Activated CD8-positive, alpha-beta T cell treated with anti-CD3 and anti-CD28 coated beads for 36 hours (primary cell): ENCODE results near the gene AP1B1. TPM values are rescaled to one million over a fixed set of nuclear protein-coding genes. Genes with fewer than 3 reads are reported as not detected.

Experiments used
- ATAC-seq: fragments of 200-7000 bp; cut with Tn5 transposase; one replicate; pipeline ENCODE4 v1.10.0; 2021; ENCODE audit warnings: mild to moderate bottlenecking, moderate library complexity
- CTCF ChIA-PET: fragments of 350-600 bp; sonication (Branson Sonifier 250); formaldehyde crosslinking; loops from one replicate; lab custom pipeline; 2021; ENCODE audit warnings: antibody characterized with exemption; lab: Charles Lee
- POLR2A ChIA-PET: fragments of 350-600 bp; sonication (Branson Sonifier 250); formaldehyde crosslinking; loops from one replicate; lab custom pipeline; 2021; ENCODE audit warnings: antibody characterized with exemption; lab: Charles Lee
- DNase-seq: peaks from one replicate; pipeline ENCODE4 v3.0.0-alpha.2; 2020
- H3K27ac Mint-ChIP-seq: one replicate; pipeline ENCODE4 v1.8.0; 2021; ENCODE audit warnings: mild to moderate bottlenecking, mixed read lengths
- H3K27me3 Mint-ChIP-seq: one replicate; pipeline ENCODE4 v1.8.0; 2021; ENCODE audit warnings: mixed read lengths
- H3K36me3 Mint-ChIP-seq: one replicate; pipeline ENCODE4 v1.8.0; 2021; ENCODE audit warnings: low read depth, mixed read lengths
- H3K4me1 Mint-ChIP-seq: one replicate; pipeline ENCODE4 v1.8.0; 2021; ENCODE audit warnings: low read depth, mixed read lengths
- H3K4me3 Mint-ChIP-seq: one replicate; pipeline ENCODE4 v1.8.0; 2021; ENCODE audit warnings: mild to moderate bottlenecking, moderate library complexity, mixed read lengths
- H3K9me3 Mint-ChIP-seq: one replicate; pipeline ENCODE4 v1.8.0; 2021; ENCODE audit warnings: mixed read lengths
- intact Hi-C: fragments of 100-400 bp; cut with micrococcal nuclease; formaldehyde crosslinking; loops from one replicate; pipeline ENCODE4 v1.10.0; 2022
- total RNA-seq, 2 experiments: library from RNA; stranded (reverse); gene quantifications; one replicate each; pipeline ENCODE4 v1.2.3, GENCODE V29; 2021
- TF ChIP-seq, protein P1 (sequence below): fragments of 200-600 bp; IDR thresholded peaks from one replicate; pipeline ENCODE4 v1.8.0; 2022; ENCODE audit warnings: antibody characterized with exemption, mild to moderate bottlenecking

The AP1B1 gene
- total RNA-seq, 2 experiments from 2014 or later, result 57.5 to 59.0 TPM

DNA sequence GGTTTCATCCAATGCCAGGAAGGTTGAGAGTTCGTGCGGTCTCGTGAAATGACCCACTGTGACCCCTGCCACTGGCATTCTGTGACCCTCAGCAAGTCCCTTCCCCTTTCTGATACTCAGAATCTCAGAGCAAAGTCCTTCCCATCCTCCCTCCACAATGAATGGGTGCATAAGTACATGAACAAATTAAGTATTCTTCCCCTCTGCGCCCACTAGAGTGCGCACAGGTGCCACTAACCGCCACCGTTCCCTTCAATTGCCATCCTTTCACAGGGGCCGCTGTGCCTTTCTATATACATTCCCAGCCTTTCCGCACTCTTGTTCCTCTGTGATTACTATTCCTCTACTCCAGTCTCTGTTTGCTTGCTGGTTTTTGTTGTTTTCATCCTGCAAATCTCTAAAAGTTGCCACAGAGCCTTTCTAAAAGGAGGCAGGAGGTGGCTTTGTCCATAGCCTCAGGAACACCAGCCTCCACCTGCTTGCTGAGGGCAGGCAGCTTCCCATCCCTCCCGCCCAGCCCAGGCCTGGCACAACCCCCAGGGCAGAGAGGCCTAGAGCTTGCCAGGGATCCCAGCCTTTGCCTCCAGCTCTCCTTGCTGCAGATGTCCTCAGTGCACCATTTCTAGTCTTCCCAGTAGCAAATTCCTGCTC, 6.7 kb upstream of the AP1B1 start:
- POLR2A ChIA-PET, result no interaction called here
- intact Hi-C loops, result no loop called here
- ATAC-seq (peak; percentile 99), DNase-seq (peak; percentile 81)
- peaks cover 4% of the 10 kb centered on the region for H3K4me1 Mint-ChIP-seq
- no peaks in the 10 kb centered on the region for H3K9me3 Mint-ChIP-seq
- H3K36me3 Mint-ChIP-seq, result no peaks in the 10 kb centered on the region
- H3K27ac Mint-ChIP-seq, result no peak overlapping the region
- CTCF ChIA-PET, result interaction anchor here (0.8 to 2.5 kb wide), 9 partner anchors 18 to 696 kb away, joined by 3 to 6 read pairs (median 3); partner anchors contain the start of gene THOC5
- no peak overlapping the region for H3K4me3 Mint-ChIP-seq
- no peaks in the 10 kb centered on the region for H3K27me3 Mint-ChIP-seq
- TF ChIP-seq, protein P1, sequence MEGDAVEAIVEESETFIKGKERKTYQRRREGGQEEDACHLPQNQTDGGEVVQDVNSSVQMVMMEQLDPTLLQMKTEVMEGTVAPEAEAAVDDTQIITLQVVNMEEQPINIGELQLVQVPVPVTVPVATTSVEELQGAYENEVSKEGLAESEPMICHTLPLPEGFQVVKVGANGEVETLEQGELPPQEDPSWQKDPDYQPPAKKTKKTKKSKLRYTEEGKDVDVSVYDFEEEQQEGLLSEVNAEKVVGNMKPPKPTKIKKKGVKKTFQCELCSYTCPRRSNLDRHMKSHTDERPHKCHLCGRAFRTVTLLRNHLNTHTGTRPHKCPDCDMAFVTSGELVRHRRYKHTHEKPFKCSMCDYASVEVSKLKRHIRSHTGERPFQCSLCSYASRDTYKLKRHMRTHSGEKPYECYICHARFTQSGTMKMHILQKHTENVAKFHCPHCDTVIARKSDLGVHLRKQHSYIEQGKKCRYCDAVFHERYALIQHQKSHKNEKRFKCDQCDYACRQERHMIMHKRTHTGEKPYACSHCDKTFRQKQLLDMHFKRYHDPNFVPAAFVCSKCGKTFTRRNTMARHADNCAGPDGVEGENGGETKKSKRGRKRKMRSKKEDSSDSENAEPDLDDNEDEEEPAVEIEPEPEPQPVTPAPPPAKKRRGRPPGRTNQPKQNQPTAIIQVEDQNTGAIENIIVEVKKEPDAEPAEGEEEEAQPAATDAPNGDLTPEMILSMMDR, result peak; percentile 92

DNA sequence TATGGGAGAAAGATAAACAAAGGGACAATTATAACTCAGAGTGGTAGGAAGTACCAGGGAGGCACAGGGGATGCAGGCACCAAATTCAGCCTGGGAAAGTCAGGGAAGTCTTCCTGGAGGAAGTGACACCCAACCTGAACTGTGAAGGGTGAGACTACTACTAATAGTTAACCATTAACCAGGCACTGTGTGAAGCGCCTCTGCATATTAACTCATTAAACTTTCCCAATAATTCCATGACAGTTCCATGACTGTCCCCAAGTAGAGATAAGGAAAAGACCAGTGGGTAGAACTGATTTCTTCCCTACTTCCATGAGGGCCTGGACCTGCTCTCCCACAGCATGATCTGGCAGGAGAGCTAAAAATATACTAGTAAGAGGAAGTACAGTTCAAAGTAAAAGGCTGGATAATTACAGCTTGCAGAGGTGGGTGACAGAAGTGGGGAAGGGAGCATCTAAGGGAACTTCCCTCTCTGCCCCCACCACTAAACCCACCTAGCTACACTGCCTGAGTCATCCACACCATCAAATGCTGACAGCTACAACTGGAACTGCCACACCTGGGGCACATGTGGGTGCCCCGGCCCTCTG, 4.7 kb upstream of the AP1B1 start:
- ChIA-PET POLR2A (no interaction called here), CTCF (interaction anchor here (1.1 to 2.8 kb wide), 4 partner anchors 9 to 132 kb away, joined by 3 to 11 read pairs (median 4); no protein-coding TSS in a partner anchor)
- no peak for ATAC-seq
- no peaks in the 10 kb centered on the region for H3K9me3 Mint-ChIP-seq
- no peak for DNase-seq
- no peaks in the 10 kb centered on the region for H3K36me3 Mint-ChIP-seq
- peaks cover 10% of the 10 kb centered on the region for H3K4me1 Mint-ChIP-seq
- TF ChIP-seq, protein P1, result no peak
- H3K27ac Mint-ChIP-seq, result no peak overlapping the region
- no peak overlapping the region for H3K4me3 Mint-ChIP-seq
- intact Hi-C loops, result no loop called here
- H3K27me3 Mint-ChIP-seq, result no peaks in the 10 kb centered on the region

DNA sequence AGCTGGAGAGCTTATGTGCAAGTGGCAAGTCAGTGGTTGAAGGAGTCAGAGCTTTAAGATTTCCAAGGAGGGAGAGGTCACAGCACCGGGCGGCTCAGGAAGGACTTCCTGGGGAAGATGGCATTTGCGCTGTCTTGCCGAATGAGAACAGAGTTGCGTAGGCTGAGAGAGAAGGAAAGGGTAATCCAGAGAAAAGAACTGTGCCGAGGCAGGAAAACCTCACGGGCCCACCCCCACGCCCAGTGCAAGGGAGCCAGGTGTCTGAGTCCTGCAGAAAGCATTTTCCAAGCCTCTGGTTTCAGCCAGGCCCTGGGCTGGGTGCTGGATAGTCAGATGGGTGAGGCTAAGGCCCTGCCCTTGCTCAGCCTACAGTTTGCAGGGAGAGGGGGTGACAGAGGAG, 3.2 kb upstream of the AP1B1 start:
- H3K27me3 Mint-ChIP-seq, result no peaks in the 10 kb centered on the region
- CTCF ChIA-PET, result interaction anchor here (1.0 to 2.8 kb wide), 2 partner anchors 24 to 133 kb away, joined by 3 to 11 read pairs; no protein-coding TSS in a partner anchor
- peaks cover 21% of the 10 kb centered on the region for H3K4me1 Mint-ChIP-seq
- H3K4me3 Mint-ChIP-seq, result no peak overlapping the region
- TF ChIP-seq, protein P1, result no peak
- intact Hi-C loops, result no loop called here
- POLR2A ChIA-PET, result no interaction called here
- peaks cover 3% of the 10 kb centered on the region for H3K36me3 Mint-ChIP-seq
- DNase-seq, result no peak
- H3K9me3 Mint-ChIP-seq, result no peaks in the 10 kb centered on the region
- H3K27ac Mint-ChIP-seq, result no peak overlapping the region
- no peak for ATAC-seq

DNA sequence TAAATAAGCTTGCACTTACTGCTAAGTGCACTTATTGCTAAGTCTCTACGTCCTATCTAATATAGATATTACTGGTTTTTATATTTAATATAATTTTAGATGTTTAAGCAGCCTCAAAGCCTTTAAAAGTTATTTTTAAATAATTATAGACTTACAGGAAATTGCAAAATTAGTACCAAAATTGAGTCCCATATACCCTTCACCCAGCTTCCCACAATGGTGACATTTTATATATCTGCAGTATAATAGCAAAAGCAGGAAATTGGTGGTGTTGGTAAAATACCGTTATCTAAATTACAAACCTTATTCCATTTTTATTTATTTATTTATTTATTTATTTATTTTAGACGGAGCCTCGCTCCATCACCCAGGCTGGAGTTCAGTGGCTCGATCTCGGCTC, 1.9 kb upstream of the AP1B1 start:
- CTCF ChIA-PET, result interaction anchor here (1.1 kb wide), 1 partner anchor 163 kb away, joined by 4 read pairs; the partner anchor contains the start of gene THOC5
- Mint-ChIP-seq H3K36me3 (peaks cover 7% of the 10 kb centered on the region), H3K4me3 (no peak overlapping the region), H3K9me3 (no peaks in the 10 kb centered on the region), H3K27ac (no peak overlapping the region), H3K27me3 (no peaks in the 10 kb centered on the region), H3K4me1 (peaks cover 34% of the 10 kb centered on the region)
- TF ChIP-seq, protein P1, result no peak
- POLR2A ChIA-PET, result no interaction called here
- no peak for ATAC-seq
- intact Hi-C loops, result no loop called here
- DNase-seq, result no peak

DNA sequence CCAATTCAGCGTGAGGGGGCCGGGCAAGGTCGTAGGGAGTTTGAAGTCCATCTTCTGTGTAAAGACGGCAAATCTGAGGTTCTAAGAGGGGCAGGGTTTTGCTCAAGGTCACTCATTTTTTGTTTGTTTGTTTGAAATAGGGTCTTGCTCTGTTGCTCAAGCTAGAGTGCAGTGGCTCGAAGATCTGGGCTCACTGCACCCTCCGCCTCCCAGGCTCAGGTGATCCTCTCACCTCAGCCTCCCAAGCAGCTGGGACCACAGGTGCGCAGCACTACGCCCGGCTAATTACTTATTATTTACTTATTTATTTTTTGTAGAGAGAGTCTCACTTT, 355 bp upstream of the AP1B1 start:
- no peaks in the 10 kb centered on the region for H3K9me3 Mint-ChIP-seq
- H3K4me1 Mint-ChIP-seq, result peaks cover 39% of the 10 kb centered on the region
- DNase-seq (no peak), ATAC-seq (peak; percentile 15)
- intact Hi-C loops, result no loop called here
- CTCF ChIA-PET, result interaction anchor here (1.0 to 1.6 kb wide), 3 partner anchors 24 to 114 kb away, joined by 3 to 4 read pairs (median 3); no protein-coding TSS in a partner anchor
- H3K27ac Mint-ChIP-seq, result peak overlapping the region; percentile 91
- H3K4me3 Mint-ChIP-seq, result peak overlapping the region; percentile 91
- POLR2A ChIA-PET, result interaction anchor here (1.2 kb wide), 1 partner anchor 18 kb away, joined by 3 read pairs; no protein-coding TSS in a partner anchor
- no peaks in the 10 kb centered on the region for H3K27me3 Mint-ChIP-seq
- TF ChIP-seq, protein P1, result no peak
- H3K36me3 Mint-ChIP-seq, result peaks cover 12% of the 10 kb centered on the region
